HepG2 (cell line): ENCODE results near the gene STRBP. TPM values are rescaled to one million over a fixed set of nuclear protein-coding genes. Genes with fewer than 3 reads are reported as not detected.

Experiments
- ATAC-seq: fragments of 200-7000 bp; cut with Tn5 transposase; 3 replicates; pipeline ENCODE4 v1.9.1; 2020; ENCODE audit warnings: mild to moderate bottlenecking, moderate library complexity
- BruUV-seq: library from RNA; stranded (reverse); fragments of 400-500 nt; replicated peaks from 2 replicates; lab custom pipeline; 2021; lab: Mats Ljungman, UMichigan
- CTCF ChIA-PET: fragments of 300-600 bp; formaldehyde crosslinking; extraction: SDS; loops from one replicate; lab custom pipeline; 2021; ENCODE audit warnings: low total read pairs, inconsistent platforms, low intra/inter-chr PET ratio; lab: Yijun Ruan, JAX
- POLR2A ChIA-PET: fragments of 350-600 bp; sonication (Branson Sonifier 250); formaldehyde crosslinking; loops from one replicate; lab custom pipeline; 2020; ENCODE audit warnings: antibody characterized with exemption, inconsistent platforms; lab: Yijun Ruan, JAX
- DNase-seq: peaks from one replicate; pipeline ENCODE4 v3.0.0-alpha.2; 2015; ENCODE audit warnings: low spot score
- FAIRE-seq: peaks from 3 replicates; lab custom pipeline; 2011; peaks lifted over from hg19 to GRCh38; lab: Jason Lieb, UNC
- H2AFZ ChIP-seq: one replicate; pipeline ENCODE4 v1.6.1; 2011; ENCODE audit warnings: low read length, inconsistent platforms
- H3K27ac ChIP-seq: fragments of 300-600 bp; 3 replicates; pipeline ENCODE4 v1.8.0; 2011; ENCODE audit warnings: mixed run types, mild to moderate bottlenecking, mixed read lengths, low read length, inconsistent platforms; ENCODE audit not compliant: insufficient read depth; ENCODE audit errors: extremely low read length
- H3K27me3 ChIP-seq, 2 experiments: fragments of 200-600 bp in 1 of 2; 2 replicates in 1 of 2; 3 replicates in 1 of 2; pipeline versions ENCODE4 v1.6.0 to v1.8.0; 2011; ENCODE audit warnings: low read length in 2 of 2, mild to moderate bottlenecking in 2 of 2, moderate library complexity in 2 of 2, inconsistent platforms in 1 of 2; ENCODE audit not compliant: insufficient read depth in 2 of 2, control insufficient read depth in 1 of 2
- H3K36me3 ChIP-seq, 2 experiments: fragments of 200-600 bp in 1 of 2; replicated peaks in 1 of 2; 2 replicates in 1 of 2; 3 replicates in 1 of 2; pipeline versions ENCODE4 v1.5.1 to v1.8.0; 2011; ENCODE audit warnings: low read length in 2 of 2, inconsistent platforms in 1 of 2; ENCODE audit not compliant: insufficient read depth in 2 of 2, control insufficient read depth in 1 of 2
- H3K4me1 ChIP-seq: 2 replicates; pipeline ENCODE4 v1.5.1; 2012; ENCODE audit warnings: low read length, inconsistent platforms; ENCODE audit not compliant: insufficient read depth
- H3K4me2 ChIP-seq: 2 replicates; pipeline ENCODE4 v1.6.0; 2011; ENCODE audit warnings: low read depth, low read length, inconsistent platforms
- H3K4me3 ChIP-seq, 3 experiments: fragments of 200-600 bp in 1 of 3; sonication (generic), shearing (Covaris generic) in 1 of 3; replicated peaks in 1 of 3; 2 replicates each; pipeline ENCODE4 v1.5.1; 2011 to 2016; ENCODE audit warnings: low read length in 3 of 3, inconsistent platforms in 2 of 3, low read depth in 2 of 3, mild to moderate bottlenecking in 2 of 3, control low read depth in 1 of 3, mixed read lengths in 1 of 3; ENCODE audit not compliant: insufficient read depth in 1 of 3
- H3K79me2 ChIP-seq: one replicate; pipeline ENCODE4 v1.6.1; 2011; ENCODE audit warnings: low read length, inconsistent platforms; ENCODE audit not compliant: insufficient read depth
- H3K9ac ChIP-seq: 2 replicates; pipeline ENCODE4 v1.6.0; 2011; ENCODE audit warnings: mild to moderate bottlenecking, low read depth, low read length, inconsistent platforms; ENCODE audit not compliant: insufficient read depth
- H3K9me3 ChIP-seq: 2 replicates; pipeline ENCODE4 v1.5.1; 2012; ENCODE audit warnings: mild to moderate bottlenecking, low read length
- H4K20me1 ChIP-seq: 2 replicates; pipeline ENCODE4 v1.6.0; 2011; ENCODE audit warnings: inconsistent platforms, mild to moderate bottlenecking, low read length, moderate library complexity; ENCODE audit not compliant: insufficient read depth
- ATF6 ChIP-seq: sonication (generic); formaldehyde crosslinking; conservative IDR thresholded peaks from 2 replicates; pipeline ENCODE4 v1.4.0; 2020; ENCODE audit warnings: missing genetic modification reagents
- FOXP4 ChIP-seq: sonication (generic); formaldehyde crosslinking; IDR thresholded peaks from 2 replicates; pipeline ENCODE4 v1.4.0; 2020; ENCODE audit warnings: missing genetic modification reagents
- KAT2B ChIP-seq: fragments of 150-350 bp; IDR thresholded peaks from 2 replicates; pipeline ENCODE4 v1.6.1; 2014; ENCODE audit warnings: low read depth, low read length, borderline replicate concordance
- MAFK ChIP-seq, 2 experiments: IDR thresholded peaks in 1 of 2; conservative IDR thresholded peaks in 1 of 2; 2 replicates each; pipeline ENCODE4 v1.6.1; 2011; ENCODE audit warnings: improper control_type of control experiment in 2 of 2, low read length in 2 of 2
- MAZ ChIP-seq, 2 experiments: sonication (generic) in 1 of 2; formaldehyde crosslinking in 1 of 2; IDR thresholded peaks; 2 replicates each; pipeline versions ENCODE4 v1.5.0 to v1.6.1; 2012 to 2020; ENCODE audit warnings: low read depth in 2 of 2, mild to moderate bottlenecking in 2 of 2, borderline replicate concordance in 1 of 2, improper control_type of control experiment in 1 of 2, low read length in 1 of 2, missing genetic modification reagents in 1 of 2, moderate library complexity in 1 of 2
- MXD4 ChIP-seq: IDR thresholded peaks from 2 replicates; pipeline ENCODE4 v1.6.1; 2016; ENCODE audit warnings: mild to moderate bottlenecking, missing biosample characterization, missing genetic modification reagents
- NFYC ChIP-seq: IDR thresholded peaks from 2 replicates; pipeline ENCODE4 v1.6.1; 2016; ENCODE audit warnings: missing genetic modification reagents, missing compliant biosample characterization
- PHF20 ChIP-seq: sonication (generic); formaldehyde crosslinking; IDR thresholded peaks from 2 replicates; pipeline ENCODE4 v1.5.0; 2020; ENCODE audit warnings: mild to moderate bottlenecking, missing genetic modification reagents
- ZNF556 ChIP-seq: sonication (generic); formaldehyde crosslinking; IDR thresholded peaks from 2 replicates; pipeline ENCODE4 v1.4.0; 2020; ENCODE audit warnings: mild to moderate bottlenecking, missing genetic modification reagents, borderline replicate concordance
- WGBS: methylation state at CpG from one replicate; pipeline ENCODE4 v1.1.6; 2017; ENCODE audit warnings: low lambda C conversion rate; 5-methylcytosine and 5-hydroxymethylcytosine counted together
- in situ Hi-C: cut with HindIII; loops from 2 replicates; pipeline ENCODE4 v1.10.0; 2017; ENCODE audit warnings: low pct_unique_long_range_greater_than_20kb; ENCODE audit not compliant: extremely low pct_ligation_motif_present
- intact Hi-C: fragments of 100-400 bp; cut with micrococcal nuclease; formaldehyde crosslinking; loops from one replicate; pipeline ENCODE4 v1.10.0; 2022; ENCODE audit not compliant: unreplicated experiment
- polyA plus RNA-seq, 8 experiments: library from polyadenylated mRNA; depleted of rRNA in 3 of 8; stranded (reverse) in 7 of 8; unstranded in 1 of 8; fragments of >200 nt; fragmentation: Illumina TruSeq in 4 of 8; extraction: Trizol in 4 of 8; gene quantifications; 2 replicates each; pipeline versions ENCODE4 v1.2.1 to v1.2.3, GENCODE V29; 2011 to 2016; ENCODE audit warnings: low read depth in 4 of 8, missing spikeins in 1 of 8, mixed read lengths in 1 of 8; ENCODE audit not compliant: insufficient read depth in 1 of 8
- total RNA-seq, 5 experiments: library from RNA; depleted of rRNA; stranded (reverse); fragments of >200 nt; fragmentation: Illumina TruSeq; extraction: Trizol; gene quantifications; 2 replicates each; pipeline ENCODE4 v1.2.3, GENCODE V29; 2016; ENCODE audit warnings: low read depth in 1 of 5
- TF ChIP-seq, protein P1 (sequence below): sonication (generic); formaldehyde crosslinking; IDR thresholded peaks from 2 replicates; pipeline ENCODE4 v1.9.0; 2022; ENCODE audit warnings: low read depth, missing genetic modification reagents

Gene STRBP
- total and polyA plus RNA-seq, 2 of the 13 experiments (the other 11 are each of a cell fraction or from before 2014, with no cell fraction given), result 14.5 to 38.5 TPM

DNA sequence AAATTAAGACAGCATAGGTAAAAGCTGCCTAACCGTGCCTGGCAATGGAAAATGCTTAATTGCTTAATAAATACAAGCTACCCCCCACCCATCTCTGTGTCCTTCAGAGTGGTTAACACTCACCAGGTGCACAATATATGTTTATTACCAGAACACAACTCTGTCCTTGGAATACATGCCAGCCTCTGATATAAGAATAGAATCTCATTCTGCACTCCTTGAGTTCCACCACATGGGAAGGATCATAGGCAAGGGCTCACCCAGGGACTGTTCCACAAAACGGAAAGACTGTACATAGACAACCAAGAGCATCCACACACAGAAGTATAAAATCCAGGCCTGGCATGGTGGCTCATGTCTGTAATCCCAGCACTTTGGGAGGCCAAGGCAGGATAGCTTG lies 91.4 kb downstream of the STRBP start (continued):
- TF ChIP-seq MXD4 (CRISPR knock-in tag) (no peak), FOXP4 (CRISPR knock-in tag) (no peak), MAZ (IDR thresholded peaks at IDR 0.05; ENCODE audit: borderline replicate concordance, low read depth, low read length) (no peak), MAZ (CRISPR knock-in tag; IDR thresholded peaks at IDR 0.05; ENCODE audit: low read depth) (no peak), PHF20 (CRISPR knock-in tag) (no peak), ZNF556 (CRISPR knock-in tag) (no peak)
- TF ChIP-seq, protein P1, sequence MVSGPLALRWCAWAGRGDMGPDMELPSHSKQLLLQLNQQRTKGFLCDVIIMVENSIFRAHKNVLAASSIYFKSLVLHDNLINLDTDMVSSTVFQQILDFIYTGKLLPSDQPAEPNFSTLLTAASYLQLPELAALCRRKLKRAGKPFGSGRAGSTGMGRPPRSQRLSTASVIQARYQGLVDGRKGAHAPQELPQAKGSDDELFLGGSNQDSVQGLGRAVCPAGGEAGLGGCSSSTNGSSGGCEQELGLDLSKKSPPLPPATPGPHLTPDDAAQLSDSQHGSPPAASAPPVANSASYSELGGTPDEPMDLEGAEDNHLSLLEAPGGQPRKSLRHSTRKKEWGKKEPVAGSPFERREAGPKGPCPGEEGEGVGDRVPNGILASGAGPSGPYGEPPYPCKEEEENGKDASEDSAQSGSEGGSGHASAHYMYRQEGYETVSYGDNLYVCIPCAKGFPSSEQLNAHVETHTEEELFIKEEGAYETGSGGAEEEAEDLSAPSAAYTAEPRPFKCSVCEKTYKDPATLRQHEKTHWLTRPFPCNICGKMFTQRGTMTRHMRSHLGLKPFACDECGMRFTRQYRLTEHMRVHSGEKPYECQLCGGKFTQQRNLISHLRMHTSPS, result no peak

GRCh38 chr9:123175854-123176629 lies 92.3 kb downstream of the STRBP start:
- Histone ChIP-seq H3K9ac (no peak overlapping the region), H3K36me3 (peaks cover 2 to 18% of the 10 kb centered on the region in 2 experiments; a peak in 3 of 5 replicates), H3K27me3 (no peaks in the 10 kb centered on the region), H3K4me1 (no peaks in the 10 kb centered on the region), H3K27ac (no peak overlapping the region), H3K9me3 (no peaks in the 10 kb centered on the region), H3K4me3 (no peak overlapping the region), H3K79me2 (no peaks in the 10 kb centered on the region), H3K4me2 (no peak overlapping the region), H4K20me1 (no peaks in the 10 kb centered on the region), H2AFZ (no peak overlapping the region)
- BruUV-seq, result no TSS peak
- intact Hi-C loops (no loop called here), in situ Hi-C loops (no loop called here)
- TF ChIP-seq KAT2B (no peak), MAFK (conservative IDR thresholded peaks at IDR 0.05 in 1 of 2, IDR thresholded peaks at IDR 0.05 in 1 of 2; ENCODE audit: low read length in 2 of 2) (no peak), NFYC (CRISPR knock-in tag) (no peak), ATF6 (CRISPR knock-in tag) (no peak)
- POLR2A ChIA-PET, result no interaction called here
- DNase-seq (no peak), ATAC-seq (no peak), FAIRE-seq (no peak)
- CTCF ChIA-PET, result no interaction called here
- WGBS, result 94% methylated on average over 4 of the region's 4 CpGs
